NCI-H187 treated with DMSO at 0.1 percent for 48 hours (cell line): Measurements from ENCODE around the gene KRTAP10-7.
"Not testable (repeated sequence)": the region's sequence is repeated elsewhere in the genome, so short reads cannot be mapped to it uniquely, and the experiment has no call there.

ENCODE experiments used
- DNase-seq: peaks from one replicate; lab custom pipeline; 2025; lab: John Stamatoyannopoulos, UW

The KRTAP10-7 gene

GRCh38 chr21:44636209-44637017 lies 36.0 kb downstream of the KRTAP10-7 start:
- no peak for DNase-seq

DNA sequence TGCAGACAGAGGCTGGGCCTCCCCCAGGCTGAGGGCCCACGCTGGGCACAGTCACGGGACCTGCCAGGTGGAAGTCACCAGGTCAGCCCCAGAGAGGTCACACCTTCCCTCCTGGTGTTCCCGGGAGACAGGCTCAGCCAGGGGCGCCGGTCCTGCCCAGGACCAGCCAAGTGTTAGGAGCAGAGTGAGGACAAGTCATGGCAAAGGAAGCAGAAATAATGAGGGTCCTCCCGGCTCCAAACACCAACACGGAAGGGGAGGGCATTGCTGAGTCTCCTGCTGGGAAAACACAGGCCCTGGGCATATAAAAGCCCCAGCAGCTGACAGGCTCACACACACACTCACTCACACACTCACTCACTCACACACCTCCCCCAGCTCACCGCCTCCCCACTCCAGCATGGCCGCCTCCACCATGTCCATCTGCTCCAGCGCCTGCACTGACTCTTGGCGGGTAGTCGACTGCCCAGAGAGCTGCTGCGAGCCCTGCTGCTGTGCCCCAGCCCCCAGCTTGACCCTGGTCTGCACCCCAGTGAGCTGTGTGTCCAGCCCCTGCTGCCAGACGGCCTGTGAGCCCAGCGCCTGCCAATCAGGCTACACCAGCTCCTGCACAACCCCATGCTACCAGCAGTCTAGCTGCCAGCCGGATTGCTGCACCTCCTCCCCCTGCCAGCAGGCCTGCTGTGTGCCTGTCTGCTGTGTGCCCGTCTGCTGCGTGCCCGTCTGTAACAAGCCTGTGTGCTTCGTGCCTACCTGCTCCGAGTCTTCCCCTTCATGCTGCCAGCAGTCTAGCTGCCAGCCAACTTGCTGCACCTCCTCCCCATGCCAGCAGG lies 36.8 kb downstream of the KRTAP10-7 start, which contains the start of gene KRTAP10-10:
Gene KRTAP10-10, plus strand, starts transcription at position 339 of the 833 bp plus-strand sequence. Its CDS starts 62 bp downstream, at position 401.
- DNase-seq: no peak

DNA sequence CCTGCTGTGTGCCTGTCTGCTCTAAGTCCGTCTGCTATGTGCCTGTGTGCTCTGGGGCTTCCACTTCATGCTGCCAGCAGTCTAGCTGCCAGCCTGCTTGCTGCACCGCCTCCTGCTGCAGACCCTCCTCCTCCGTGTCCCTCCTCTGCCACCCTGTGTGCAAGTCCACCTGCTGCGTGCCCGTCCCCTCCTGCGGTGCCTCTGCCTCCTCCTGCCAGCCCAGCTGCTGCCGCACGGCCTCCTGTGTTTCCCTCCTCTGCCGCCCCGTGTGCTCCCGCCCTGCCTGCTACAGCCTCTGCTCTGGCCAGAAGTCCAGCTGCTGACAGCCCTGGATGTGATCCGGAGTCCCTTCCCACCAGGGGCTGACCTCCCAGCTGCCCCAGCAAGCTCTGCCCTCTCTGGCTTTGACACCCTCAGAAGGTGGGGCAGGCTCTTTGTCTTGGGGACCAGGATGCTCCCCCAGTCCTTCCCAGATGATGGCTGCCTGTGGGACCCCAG lies 37.5 kb downstream of the KRTAP10-7 start:
- not testable (repeated sequence) for DNase-seq

DNA sequence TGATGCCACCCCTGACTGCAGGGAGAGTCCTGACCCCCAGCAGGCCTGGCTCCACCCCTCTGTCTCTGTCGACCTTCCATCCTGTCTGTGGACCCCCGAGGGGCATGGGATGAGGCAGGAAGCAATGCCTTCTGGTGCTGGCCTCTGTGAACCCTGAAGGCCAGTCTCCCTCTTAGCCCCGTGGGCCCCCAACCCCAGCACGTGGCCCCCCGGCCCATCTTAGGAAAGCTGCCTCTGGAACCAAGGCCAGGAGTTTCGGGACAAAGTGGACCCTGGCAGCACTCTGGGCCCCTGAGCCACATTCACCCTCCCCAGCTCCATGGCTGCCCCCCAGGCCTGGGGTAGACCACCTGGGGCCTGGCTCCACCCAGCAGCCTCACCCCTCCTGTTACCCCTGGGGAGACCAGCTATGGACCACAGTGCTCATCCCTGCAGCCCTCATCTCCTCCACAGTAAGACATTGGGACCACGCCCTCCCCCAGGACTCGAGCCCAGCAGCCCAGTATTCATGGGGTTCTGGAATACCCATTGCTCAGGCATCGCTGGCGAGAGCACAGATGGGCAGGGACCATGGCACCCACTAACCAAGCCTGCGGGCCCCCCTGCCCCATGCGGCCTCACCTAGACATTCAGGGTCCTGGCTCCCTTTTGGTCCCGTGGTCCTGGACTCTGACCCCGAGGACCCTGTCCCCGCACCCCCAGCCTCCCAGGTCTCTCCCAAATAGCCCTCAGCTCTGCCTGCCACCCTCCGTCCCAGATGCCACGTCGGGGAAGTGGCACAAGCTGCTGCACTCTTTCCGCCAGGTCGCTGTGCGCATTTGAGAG lies 38.3 kb downstream of the KRTAP10-7 start:
- not testable (repeated sequence) for DNase-seq

- no peak for DNase-seq
Measured at GRCh38 chr21:44639331-44639655, 38.9 kb downstream of the KRTAP10-7 start.

GRCh38 chr21:44640761-44641160 lies 40.4 kb downstream of the KRTAP10-7 start:
- no peak for DNase-seq

- no peak for DNase-seq
Measured at GRCh38 chr21:44643741-44644310, 43.4 kb downstream of the KRTAP10-7 start.

DNA sequence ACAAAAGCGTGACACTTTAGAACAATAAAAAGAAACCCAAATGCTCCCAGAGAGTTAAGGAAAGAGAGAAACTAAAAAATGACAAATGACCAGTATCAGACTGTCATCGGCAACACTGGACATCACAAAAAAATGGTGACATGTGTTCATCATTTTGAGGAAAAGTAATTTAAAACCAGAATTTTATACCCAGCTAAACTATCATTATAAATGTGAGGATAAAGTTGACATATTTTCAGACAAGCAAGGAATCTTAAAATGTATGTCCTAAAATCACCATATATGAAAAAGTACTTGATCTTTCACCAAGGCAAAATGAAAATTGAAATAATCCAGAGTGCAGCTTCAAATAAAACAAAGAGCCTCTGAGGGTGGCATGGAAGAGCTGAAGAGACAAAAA lies 44.5 kb downstream of the KRTAP10-7 start:
- DNase-seq: no peak

DNA sequence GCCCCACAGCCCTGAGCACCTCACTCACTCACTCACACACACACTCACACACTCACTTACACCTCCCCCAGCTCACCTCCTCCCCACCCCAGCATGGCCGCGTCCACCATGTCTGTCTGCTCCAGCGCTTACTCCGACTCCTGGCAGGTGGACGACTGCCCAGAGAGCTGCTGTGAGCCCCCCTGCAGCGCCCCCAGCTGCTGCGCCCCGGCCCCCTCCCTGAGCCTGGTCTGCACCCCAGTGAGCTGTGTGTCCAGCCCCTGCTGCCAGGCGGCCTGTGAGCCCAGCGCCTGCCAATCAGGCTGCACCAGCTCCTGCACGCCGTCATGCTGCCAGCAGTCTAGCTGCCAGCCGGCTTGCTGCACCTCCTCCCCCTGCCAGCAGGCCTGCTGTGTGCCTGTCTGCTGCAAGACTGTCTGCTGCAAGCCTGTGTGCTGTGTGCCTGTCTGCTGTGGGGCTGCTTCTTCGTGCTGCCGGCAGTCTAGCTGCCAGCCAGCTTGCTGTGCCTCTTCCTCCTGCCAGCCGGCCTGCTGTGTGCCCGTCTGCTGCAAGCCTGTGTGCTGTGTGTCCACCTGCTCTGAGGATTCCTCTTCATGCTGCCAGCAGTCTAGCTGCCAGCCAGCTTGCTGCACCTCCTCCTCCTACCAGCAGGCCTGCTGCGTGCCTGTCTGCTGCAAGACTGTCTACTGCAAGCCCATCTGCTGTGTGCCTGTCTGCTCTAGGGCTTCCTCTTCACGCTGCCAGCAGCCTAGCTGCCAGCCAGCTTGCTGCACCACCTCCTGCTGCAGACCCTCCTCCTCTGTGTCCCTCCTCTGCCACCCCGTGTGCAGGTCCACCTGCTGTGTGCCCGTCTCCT lies 46.2 kb downstream of the KRTAP10-7 start, which contains the start of gene KRTAP10-11:
Gene KRTAP10-11, plus strand, starts transcription at position 49 of the 856 bp plus-strand sequence. Its CDS starts 45 bp downstream, at position 94.
- DNase-seq: not testable (repeated sequence)

DNA sequence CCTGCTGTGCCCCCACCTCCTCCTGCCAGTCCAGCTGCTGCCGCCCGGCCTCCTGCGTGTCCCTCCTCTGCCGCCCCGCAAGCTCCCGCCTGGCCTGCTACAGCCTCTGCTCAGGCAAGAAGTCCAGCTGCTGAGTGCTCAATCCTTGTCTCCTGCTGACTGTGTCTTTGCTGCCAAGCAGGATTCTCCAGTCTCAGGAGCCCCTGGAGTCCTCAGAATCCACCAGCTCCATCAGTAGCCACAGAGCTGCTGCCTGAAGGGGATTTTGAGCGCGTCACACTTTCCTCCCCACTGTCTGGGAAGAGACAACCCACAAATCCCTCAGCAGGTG lies 46.8 kb downstream of the KRTAP10-7 start:
- DNase-seq: no peak

GRCh38 chr21:44648557-44649311 lies 48.3 kb downstream of the KRTAP10-7 start:
- DNase-seq: no peak

GRCh38 chr21:44649521-44650100 lies 49.2 kb downstream of the KRTAP10-7 start:
- no peak for DNase-seq

- DNase-seq: no peak
Measured at GRCh38 chr21:44650265-44650972, 50.0 kb downstream of the KRTAP10-7 start.

DNA sequence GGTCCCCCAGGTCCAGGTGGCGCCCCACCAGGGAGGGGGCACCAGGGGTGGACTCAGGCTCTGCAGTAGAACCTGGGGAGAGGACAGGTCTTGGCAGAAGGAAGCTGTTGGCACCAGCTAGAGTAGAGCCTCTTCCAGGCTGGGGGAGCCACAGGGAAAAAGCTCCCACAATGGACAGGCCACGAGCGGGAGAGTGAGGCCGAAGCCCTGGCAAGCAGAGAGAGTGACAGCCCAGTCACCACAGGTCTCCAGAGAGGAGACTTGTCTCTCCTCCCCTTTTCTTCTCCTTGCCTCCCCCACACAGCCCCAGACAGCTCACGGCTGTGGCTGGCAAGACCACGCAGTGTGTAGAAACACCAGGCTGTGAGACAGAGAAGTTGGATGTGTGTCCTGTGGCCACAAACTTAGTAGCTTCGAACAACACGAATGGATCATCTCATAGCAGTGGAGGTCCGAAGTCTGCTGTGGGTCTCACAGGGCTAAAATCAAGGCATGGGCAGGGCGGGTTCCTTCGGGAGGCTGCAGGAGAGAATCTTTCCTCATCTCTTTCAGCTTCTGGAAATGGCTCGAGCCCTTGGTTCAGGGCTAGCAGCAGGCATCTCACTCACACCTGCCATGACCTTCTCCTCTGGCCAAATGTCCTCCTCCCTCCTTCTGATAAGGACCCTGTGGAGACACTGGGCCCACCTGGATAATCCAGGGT lies 50.7 kb downstream of the KRTAP10-7 start:
- no peak for DNase-seq
